Testis (tissue), 2 donors: ENCODE data around the gene HOXC11.

ENCODE experiments used
- CTCF ChIP-seq, 3 experiments: fragments of 450-650 bp in 2 of 3; fragments of 200-600 bp in 1 of 3; sonication (generic) in 1 of 3; IDR thresholded peaks; one replicate each; pipeline ENCODE4 v1.5.1; 2016 to 2019; ENCODE audit warnings: antibody characterized with exemption in 3 of 3, mild to moderate bottlenecking in 2 of 3, moderate library complexity in 1 of 3
- POLR2A ChIP-seq: fragments of 450-650 bp; IDR thresholded peaks from one replicate; pipeline ENCODE4 v1.6.1; 2017; ENCODE audit warnings: antibody characterized with exemption, mild to moderate bottlenecking, moderate library complexity

- TF ChIP-seq POLR2A: no peak
- no peak for TF ChIP-seq CTCF (IDR thresholded peaks at IDR 0.05)
Observed at GRCh38 chr12:54024581-54025305, 51.8 kb downstream of the HOXC11 start.
